DMS53 treated with DMSO at 0.1 percent for 48 hours (cell line): ENCODE measurements around the gene CCDC97.
"Not testable (repeated sequence)": the region's sequence is repeated elsewhere in the genome, so short reads cannot be mapped to it uniquely, and the experiment has no call there.

Source experiments
- DNase-seq: peaks from one replicate; lab custom pipeline; 2025; ENCODE audit not compliant: unreplicated experiment; lab: John Stamatoyannopoulos, UW

CCDC97 gene

DNA sequence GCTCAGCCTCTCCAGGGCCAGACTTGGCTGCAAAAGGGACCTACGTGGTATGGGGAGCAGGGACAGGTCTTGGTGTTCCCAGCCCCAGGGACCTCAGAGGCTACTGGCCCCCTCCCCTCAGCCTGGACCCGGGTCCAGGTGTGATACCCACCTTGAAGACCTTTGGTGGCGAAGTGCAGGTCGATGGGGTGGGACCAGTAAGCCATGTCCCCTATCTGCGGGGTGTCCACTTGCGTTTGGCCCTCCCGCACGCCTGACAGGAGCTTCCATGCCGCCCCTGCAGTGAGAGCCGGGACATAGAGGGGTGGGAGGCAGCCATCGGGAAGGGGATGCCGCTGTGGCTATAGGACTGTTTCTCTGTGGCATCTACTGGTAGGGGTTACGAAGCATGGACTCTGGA, 47.8 kb downstream of the CCDC97 start:
- DNase-seq, result no peak

DNA sequence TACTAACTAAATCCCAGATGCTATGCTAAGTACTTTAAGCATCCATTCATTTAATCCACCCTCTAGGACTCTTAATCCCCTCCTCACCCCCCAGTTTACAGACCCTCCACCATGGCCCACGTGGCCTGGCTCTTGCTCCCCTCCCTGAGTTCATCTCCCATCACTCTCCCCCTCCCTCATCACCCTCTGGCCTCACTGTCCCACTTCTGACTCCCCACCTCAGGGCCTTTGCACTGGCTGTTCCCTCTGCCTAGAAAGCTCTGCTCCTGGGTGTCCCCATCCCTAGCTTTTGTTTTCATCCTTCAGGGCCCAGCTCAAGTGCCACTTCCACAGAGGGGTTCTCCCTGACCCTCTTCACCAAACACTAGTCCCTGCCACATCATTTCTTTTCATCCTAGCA, 49.8 kb downstream of the CCDC97 start:
- DNase-seq, result no peak

DNA sequence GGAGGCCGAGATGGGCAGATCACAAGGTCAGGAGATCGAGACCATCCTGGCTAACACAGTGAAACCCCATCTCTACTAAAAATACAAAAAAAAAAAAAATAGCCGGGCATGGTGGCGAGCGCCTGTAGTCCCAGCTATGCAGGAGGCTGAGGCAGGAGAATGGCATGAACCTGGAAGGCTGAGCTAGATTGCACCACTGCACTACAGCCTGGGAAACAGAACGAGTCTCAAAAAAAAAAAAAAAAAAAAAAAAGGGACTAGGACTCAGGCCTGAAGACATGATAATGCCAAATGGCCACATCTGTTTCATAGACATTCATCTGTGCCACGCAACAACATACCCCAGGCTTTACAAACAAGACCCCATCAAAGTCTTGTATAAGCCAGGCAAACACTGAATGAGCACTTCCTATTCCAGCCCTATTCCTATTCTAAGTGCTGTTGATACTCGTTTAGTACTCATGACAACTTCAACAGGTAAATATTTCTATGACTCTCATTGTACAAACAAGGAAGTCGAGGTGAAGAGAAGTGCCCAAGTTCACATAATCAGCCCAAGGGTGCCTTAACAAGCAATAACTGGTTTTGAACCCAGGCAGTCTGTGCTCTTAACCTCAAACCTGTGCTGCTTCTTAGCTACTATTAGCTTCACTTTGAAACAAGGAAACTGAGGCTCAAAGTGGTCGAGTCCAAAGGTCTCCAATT, 52.3 kb downstream of the CCDC97 start:
- peak; percentile 90 for DNase-seq

DNA sequence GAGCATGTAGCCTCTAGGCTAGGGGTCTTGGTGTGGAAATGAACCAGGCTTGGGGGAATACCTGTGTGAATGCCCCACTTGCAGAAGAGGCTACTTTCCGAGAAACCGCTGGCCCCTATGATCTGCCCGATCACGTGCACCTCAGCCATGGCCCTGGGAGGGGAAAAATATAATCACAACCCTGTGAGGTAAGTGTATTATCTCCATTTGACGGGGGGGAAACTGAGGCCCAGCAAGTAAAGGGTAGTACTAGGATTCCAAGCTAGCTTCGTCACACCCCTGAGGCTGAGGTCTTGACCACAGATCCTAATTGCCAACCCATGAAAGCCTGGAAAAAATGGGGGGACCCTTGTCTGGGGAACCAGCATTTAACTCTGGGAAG, 53.4 kb downstream of the CCDC97 start:
- DNase-seq, result no peak

DNA sequence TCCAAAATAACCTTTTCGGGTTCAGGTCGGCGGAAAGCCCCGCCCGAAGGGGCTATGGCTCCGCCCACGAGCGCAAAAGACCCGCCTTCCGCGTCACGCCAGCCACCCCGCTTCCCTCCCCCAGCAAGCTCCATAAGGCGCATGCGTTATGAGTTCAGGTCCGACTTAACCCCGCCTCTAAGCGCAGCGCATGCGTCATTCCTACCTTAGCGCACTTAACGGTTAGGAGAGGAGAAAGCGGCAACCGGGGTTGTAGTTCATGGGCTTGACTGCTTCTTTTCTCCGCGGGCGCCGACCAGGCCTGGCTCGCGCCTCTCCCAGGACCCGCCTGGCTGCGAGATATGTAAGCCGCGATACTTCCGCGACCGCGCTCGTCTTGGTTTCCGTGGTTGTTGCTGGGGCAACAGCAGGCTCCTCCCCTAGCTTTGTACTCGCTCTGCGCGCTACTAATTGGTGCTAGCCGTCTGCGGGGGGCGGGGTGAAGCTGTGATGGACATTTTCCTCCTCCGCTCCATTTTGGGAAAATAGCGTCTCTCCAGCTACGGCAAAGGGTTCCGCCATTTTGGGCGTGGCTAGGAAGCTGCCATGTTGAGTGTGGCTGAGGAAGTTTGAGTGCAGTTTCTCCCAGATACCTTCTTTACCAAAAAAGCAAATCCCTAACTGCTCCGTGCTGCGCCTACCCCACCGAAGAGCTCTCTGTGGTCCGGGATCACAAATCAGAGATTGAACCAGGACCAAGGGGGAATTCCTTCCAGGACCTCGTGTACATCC, 54.0 kb downstream of the CCDC97 start, which contains the start of gene B9D2:
Gene B9D2 (minus strand): TSS at position 397 of the 771 bp plus-strand sequence. CDS start 630 bp downstream, outside the sequence.
- DNase-seq, result peak; percentile 99

DNA sequence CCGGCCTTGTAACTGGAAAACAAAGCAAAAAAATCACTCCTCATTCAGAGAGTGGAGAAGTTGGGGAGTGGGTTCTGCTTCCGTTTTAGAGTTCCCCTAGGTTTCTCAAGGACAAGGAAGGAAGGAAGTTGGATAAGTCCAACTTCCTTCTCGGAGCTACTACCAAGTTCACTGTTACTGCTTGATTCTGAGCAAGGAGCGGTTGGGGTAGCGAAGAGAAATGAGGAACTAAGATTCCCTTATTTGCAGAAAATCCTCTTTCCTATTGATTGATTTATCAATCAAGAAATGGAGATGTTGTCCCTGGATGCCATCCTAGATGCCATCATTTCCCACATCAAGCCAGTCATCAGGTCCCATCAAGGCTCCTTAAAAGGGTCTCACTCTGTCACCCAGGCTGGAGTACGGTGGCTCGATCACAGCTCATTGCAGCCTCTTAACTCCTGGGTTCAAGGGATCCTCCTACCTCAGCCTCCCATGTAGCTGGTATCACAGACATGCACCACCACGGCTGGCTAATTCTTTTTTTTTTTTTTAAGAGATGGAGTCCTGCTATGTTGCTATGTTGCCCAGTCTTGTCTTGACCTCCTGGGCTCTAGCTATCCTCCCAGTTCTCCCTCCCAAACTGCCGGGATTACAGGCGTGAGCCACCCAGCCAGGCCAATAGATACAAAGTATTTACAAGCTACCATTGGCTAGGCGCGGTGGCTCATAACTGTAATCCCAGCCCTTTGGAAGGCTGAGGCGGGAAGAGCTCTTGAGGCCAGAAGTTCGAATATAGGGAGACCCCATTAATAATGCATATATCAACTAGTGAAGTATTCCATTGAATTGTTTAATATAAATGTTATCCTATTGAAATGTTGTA, 54.8 kb downstream of the CCDC97 start:
- DNase-seq, result no peak

DNA sequence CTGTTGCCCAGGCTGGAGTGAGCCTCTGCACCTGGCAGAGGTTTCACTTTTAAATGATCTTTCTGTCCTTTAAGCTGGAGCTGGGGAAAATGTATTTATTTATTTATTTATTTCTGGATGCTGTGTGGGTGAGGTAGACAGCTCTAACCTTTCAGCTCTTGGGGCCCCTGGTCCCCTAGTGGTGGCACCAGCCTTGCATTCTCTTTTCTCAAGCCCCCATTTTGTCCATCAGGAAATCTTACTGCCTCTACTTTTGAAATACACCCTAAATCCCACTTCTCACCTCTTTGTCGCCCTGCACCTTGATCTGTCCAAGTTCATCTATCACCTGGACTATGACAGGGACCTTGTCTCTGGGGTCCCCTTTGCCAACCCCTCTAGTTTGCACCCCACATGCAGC, 56.1 kb downstream of the CCDC97 start:
- DNase-seq, result no peak

DNA sequence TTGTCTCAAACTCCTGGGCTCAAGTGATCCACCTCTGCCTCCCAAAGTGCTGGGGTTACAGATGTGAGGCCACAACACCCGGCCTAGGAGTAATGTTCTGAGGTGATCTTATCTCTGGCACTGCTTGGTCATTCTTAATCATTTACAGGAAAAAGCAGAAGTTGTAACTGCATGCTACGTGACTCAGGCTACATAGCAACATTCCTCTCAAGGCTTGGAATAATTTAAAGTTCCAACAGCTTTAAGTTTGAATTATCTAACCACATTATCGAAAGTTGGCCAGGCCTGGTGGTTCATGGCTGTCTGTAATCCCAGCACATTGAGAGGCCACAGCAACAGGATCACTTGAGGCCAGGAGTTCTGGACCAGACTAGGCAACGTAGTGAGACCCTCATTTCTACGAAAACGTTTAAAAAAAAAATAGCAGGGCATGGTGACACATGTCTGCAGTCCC, 57.9 kb downstream of the CCDC97 start:
- no peak for DNase-seq

DNA sequence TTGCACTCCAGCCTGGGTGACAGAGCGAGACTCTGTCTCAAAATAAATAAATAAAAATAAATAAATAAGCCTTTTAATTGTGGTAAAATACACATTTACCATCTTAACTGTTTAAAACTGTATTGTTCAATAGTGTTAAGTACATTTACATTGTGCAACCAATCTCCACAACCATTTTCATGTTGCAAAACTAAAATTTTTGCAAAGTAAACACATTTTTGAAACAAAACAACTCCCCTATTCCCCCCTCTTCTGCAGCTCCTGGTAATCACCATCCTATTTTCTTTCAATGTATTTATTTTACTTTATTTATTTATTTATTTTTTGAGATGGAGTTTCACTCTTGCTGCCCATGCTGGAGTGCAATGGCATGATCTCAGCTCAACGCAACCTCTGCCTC, 59.8 kb downstream of the CCDC97 start:
- DNase-seq, result no peak

DNA sequence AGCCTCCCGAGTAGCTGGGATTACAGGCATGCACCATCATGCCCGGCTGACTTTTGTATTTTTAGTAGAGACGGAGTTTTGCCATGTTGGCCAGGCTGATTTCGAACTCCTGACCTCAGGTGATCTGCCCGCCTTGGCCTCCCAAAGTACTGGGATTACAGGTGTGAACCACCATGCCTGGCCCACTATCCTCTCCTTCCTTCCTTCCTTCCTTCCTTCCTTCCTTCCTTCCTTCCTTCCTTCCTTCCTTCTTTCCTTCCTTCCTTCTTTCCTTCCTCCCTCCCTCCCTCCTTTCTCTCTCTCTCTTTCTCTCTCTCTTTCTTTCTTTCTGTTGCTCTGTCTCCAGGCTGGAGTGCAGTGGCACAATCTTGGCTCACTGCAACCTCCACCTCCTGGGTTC, 61.1 kb downstream of the CCDC97 start:
- DNase-seq, result not testable (repeated sequence)

DNA sequence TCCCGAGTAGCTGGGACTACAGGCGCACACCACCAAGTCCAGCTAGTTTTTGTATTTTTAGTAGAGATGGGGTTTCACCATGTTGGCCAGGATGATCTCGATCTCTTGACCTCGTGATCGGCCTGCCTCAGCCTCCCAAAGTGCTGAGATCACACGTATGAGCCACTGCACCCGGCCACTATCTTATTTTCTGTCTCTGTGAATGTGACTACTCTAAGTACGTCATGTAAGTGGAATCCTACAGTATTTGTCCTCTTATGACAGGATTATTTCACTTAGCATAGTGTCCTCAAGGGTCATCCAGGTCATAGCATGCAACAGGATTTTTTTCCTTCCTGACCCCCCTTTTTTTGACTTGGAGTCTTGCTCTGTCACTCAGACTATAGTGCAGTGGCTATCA, 61.6 kb downstream of the CCDC97 start:
- DNase-seq, result no peak

DNA sequence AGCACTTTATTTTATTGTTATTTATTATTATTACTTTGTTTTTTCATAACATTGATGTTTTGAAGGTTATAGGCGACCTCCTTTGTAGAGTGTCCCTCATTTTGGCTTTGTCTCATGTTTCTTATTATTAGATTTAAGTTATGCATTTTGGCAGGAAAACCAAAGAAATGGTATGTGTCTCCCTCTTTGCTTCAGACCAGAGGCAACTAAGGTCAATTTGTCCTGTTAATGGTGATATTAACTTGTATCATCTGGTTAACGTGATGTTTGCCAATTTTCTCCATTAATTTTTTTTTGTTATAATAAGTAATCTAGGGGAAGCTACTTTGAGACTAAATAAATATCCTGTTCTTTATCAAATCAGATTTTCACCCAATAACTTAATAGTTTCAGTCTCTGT, 62.5 kb downstream of the CCDC97 start:
- no peak for DNase-seq

DNA sequence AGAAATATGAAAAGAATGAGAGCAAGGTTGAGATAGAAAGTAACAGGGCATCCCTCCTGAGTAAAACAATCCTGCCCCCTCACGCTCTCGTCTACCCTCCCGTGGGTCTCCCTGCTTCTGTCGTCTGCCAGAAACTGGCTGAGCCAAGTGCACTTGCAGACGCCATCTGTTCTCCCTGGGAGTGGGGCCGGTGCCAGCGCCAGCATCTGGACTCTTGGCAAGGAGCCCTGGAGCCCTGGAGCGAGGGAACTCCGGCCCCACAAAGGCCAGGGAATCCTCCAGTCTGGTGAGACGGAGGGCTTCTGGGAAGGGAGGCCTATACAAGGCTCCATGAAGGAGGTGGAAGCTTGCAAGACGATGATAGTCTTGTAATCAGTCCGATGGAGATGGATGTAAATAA, 64.0 kb downstream of the CCDC97 start:
- peak; percentile 75 for DNase-seq
